Muscle of arm (tissue), 14 donors: ENCODE data around the gene EFHD1. TPM values are rescaled to one million over a fixed set of nuclear protein-coding genes. Genes with fewer than 3 reads are reported as not detected.

Source experiments
- DNase-seq: peaks from one replicate; pipeline ENCODE4 v3.0.0-alpha.2; 2013
- long read RNA-seq, 11 donors: transcript quantifications; one replicate each; lab custom pipeline, GENCODE V29; 2026
- polyA plus RNA-seq, 12 donors: library from polyadenylated mRNA; unstranded; fragments of 120-200 nt; gene quantifications; one replicate each; pipeline ENCODE4 v1.2.1, GENCODE V29; 2013; ENCODE audit not compliant: insufficient read length in 12 of 12

EFHD1 gene, protein sequence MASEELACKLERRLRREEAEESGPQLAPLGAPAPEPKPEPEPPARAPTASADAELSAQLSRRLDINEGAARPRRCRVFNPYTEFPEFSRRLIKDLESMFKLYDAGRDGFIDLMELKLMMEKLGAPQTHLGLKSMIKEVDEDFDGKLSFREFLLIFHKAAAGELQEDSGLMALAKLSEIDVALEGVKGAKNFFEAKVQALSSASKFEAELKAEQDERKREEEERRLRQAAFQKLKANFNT
- polyA plus RNA-seq = 10 to 100 TPM in 11 of 12 donors, not detected in 1; 14.9 to 41.7 (median 29.6) TPM
- long read RNA-seq, donor 1 = 0 reads
- long read RNA-seq, donor 2, transcript EFHD1-201 (4 exons, 2,259 nt) = major isoform, 11 of 11 reads
- long read RNA-seq, donor 2, partial matches to known transcripts = 0 of 11 reads
- long read RNA-seq, donor 2, other reads (novel, unspliced or antisense) = 0 of 11 reads
- long read RNA-seq, donor 3, transcript EFHD1-201 (4 exons, 2,259 nt) = major isoform, 11 of 12 reads
- long read RNA-seq, donor 3, partial matches to known transcripts = 0 of 12 reads
- long read RNA-seq, donor 3, other reads (novel, unspliced or antisense) = 0 of 12 reads
- long read RNA-seq, donor 4, partial matches to known transcripts = 0 of 3 reads
- long read RNA-seq, donor 4, other reads (novel, unspliced or antisense) = 0 of 3 reads
- long read RNA-seq, donor 5, transcript EFHD1-204 (3 exons, 1,538 nt) = minor isoform, 6 of 24 reads
- long read RNA-seq, donor 5, transcript EFHD1-201 (4 exons, 2,259 nt) = major isoform, 12 of 24 reads
- long read RNA-seq, donor 5, partial matches to known transcripts = 6 of 24 reads
- long read RNA-seq, donor 5, other reads (novel, unspliced or antisense) = 0 of 24 reads
- long read RNA-seq, donor 6, transcript EFHD1-201 (4 exons, 2,259 nt) = major isoform, 7 of 7 reads
- long read RNA-seq, donor 6, partial matches to known transcripts = 0 of 7 reads
- long read RNA-seq, donor 6, other reads (novel, unspliced or antisense) = 0 of 7 reads
- long read RNA-seq, donor 7, transcript EFHD1-201 (4 exons, 2,259 nt) = major isoform, 6 of 6 reads
- long read RNA-seq, donor 7, partial matches to known transcripts = 0 of 6 reads
- long read RNA-seq, donor 7, other reads (novel, unspliced or antisense) = 0 of 6 reads
- long read RNA-seq, donor 8, transcript EFHD1-204 (3 exons, 1,538 nt) = minor isoform, 6 of 26 reads
- long read RNA-seq, donor 8, transcript EFHD1-201 (4 exons, 2,259 nt) = major isoform, 20 of 26 reads
- long read RNA-seq, donor 8, partial matches to known transcripts = 0 of 26 reads
- long read RNA-seq, donor 8, other reads (novel, unspliced or antisense) = 0 of 26 reads
- long read RNA-seq, donor 9, transcript EFHD1-201 (4 exons, 2,259 nt) = major isoform, 8 of 8 reads
- long read RNA-seq, donor 9, partial matches to known transcripts = 0 of 8 reads
- long read RNA-seq, donor 9, other reads (novel, unspliced or antisense) = 0 of 8 reads
- long read RNA-seq, donor 10, transcript EFHD1-204 (3 exons, 1,538 nt) = minor isoform, 5 of 17 reads
- long read RNA-seq, donor 10, transcript EFHD1-201 (4 exons, 2,259 nt) = major isoform, 12 of 17 reads
- long read RNA-seq, donor 10, partial matches to known transcripts = 0 of 17 reads
- long read RNA-seq, donor 10, other reads (novel, unspliced or antisense) = 0 of 17 reads
- long read RNA-seq, donor 11, transcript EFHD1-201 (4 exons, 2,259 nt) = major isoform, 14 of 19 reads
- long read RNA-seq, donor 11, transcript EFHD1-204 (3 exons, 1,538 nt) = minor isoform, 5 of 19 reads
- long read RNA-seq, donor 11, partial matches to known transcripts = 0 of 19 reads
- long read RNA-seq, donor 11, other reads (novel, unspliced or antisense) = 0 of 19 reads

DNA sequence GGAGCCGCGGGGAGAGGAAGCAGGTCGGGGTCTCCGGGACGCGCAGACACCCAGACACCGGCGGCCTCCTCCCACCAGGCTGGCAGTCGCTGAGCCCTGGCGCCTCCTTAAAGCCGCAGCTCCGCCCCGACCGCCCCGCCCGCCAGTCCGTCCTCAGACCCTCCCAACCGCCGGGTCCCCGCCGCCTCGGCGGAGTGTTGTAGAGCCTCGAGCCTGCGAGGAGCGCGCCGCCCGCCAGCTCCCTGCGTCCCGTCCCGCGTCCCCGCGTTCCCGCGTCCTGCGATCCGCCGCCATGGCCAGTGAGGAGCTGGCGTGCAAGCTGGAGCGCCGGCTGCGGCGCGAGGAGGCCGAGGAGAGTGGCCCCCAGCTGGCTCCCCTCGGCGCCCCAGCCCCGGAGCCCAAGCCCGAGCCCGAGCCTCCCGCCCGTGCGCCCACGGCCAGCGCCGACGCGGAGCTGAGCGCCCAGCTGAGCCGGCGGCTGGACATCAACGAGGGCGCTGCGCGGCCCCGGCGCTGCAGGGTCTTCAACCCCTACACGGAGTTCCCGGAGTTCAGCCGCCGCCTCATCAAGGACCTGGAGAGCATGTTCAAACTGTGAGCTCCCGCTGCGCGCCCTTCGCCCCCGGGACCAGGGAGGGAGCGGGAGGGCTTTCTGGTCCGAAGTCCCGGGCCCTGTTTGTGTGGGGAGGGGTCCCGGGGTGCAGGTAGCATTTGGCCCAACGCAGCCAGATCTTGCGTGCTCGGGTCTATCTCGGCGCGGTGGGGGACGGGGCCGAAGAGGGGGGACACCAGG, at the start of gene EFHD1:
TSS of gene EFHD1 (plus strand) at position 192 of the 793 bp plus-strand sequence. CDS start at position 293, 101 bp downstream.
- DNase-seq = peak; percentile 81

DNA sequence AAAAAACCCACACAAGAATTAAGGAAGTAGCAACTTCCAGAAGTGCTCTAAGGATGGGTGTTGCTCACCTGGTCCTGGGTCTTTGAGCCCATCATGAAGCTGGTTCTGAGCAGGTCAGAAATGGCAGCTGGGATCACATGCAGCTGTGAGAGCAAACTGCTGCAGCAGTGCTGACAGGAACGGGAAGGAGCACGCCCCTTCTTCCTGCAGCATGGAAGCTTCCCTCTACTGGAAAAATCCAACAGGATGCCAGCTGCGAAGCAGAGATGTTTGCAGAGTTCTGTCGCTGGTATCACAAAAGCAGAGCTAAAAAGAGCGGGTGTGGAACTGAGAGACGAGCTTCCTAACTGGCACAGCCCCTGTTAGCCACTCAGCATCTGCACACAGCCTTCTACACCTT, 49.2 kb upstream of the EFHD1 start:
- no peak for DNase-seq

DNA sequence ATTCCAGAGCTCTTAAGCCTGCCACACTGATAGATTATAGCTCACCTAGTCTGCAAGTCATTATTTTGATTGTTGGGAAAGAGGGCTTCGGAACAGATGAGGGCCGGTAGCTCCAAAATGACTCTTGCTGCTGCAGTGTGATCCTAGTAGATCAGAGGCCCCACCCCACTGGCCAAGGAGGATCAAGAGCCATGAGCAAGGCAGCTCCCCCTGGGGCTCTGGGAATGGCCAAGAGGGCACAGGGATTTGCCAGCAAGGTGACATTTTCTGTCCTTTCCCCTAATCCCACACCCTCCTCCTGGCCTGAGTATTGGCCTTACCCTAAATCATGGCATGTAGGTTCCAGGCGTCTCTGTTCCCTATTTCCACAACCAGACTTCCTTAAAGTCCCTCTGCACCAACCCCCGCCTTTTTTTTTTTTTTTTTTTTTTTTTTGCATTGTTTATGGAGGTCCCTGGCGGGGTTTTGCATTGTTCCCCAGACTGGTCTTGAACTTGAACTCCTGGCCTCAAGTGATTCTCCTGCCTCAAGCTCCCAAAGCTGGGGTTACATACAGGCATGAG, 46.4 kb upstream of the EFHD1 start:
- DNase-seq = no peak

DNA sequence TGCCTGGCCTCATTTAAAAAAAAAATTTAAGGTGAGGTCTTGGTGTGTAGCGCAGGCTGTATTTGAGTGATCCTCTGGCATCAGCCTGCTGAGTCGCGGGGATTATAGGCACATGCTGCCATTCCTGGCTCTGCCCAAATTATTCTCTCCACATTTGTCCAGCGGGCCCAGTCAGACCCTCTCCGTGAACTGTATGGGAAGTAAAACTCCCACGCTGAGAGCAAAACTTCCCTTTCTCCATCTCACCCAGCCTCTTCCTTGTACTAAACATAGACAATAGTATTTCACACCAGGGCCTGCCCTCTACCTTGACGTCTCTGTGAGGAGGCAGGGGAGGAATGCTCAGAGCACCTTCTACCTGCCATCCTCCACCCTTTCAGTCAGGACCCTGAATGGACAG, 45.9 kb upstream of the EFHD1 start:
- no peak for DNase-seq

DNA sequence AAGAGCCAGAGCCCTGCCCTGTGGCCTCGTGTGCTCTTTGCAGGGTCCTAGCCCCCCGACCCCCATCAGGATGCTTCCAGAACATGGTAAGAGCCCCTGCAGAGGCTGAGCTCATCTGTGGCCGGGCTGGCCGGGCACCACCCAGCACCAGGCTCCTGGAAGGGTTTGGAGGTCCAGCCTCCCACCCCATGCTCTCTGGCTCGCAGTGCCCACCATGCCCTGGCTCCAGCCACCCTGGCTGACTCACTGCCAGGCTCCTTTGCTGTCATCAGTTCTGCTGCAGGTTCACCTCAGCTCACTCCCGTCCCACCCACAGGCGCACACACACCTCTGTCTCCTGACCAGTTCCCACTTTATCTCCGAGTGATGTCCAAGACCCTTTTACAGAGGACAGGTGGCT, 45.4 kb upstream of the EFHD1 start:
- DNase-seq = no peak

DNA sequence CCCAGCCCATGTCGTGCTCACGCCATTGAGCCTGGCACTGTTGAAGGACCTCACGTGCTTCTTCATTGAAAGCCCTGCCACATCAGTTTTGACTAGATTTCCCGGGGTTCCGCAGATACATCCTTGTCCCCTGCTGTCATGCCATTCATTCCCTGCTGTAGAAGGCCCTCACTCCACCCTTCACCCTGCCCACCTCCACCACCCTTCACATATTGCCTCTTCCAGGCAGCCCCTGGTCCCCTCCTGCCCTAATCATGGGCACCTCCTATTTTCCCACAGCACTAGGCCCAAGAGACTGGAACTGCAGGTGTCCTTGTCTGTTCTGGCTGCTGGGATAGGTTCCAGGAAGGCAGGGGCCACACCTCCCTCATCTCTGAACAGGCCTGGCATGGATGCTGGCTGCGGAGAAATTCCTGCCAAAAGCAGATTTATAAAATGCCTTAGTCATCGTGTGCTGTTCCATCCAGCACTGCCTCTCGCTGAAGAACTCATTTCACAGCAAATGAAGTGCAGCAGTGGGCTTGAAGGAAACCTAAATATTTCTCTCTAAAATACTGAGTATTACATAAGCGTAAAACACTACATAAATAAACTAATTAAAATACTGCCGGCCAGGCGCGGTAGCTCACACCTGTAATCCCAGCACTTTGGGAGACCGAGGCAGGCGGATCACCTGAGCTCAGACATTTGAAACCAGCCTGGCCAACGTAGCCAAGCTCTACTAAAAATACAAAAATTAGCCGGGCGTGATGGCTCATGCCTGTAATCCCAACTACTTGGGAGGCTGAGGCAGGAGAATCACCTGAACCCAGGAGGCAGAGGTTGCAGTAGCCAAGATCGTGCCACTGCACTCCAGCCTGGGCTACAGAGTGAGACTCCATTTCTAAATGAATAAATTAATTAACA, 44.5 kb upstream of the EFHD1 start:
- peak; percentile 42 for DNase-seq

DNA sequence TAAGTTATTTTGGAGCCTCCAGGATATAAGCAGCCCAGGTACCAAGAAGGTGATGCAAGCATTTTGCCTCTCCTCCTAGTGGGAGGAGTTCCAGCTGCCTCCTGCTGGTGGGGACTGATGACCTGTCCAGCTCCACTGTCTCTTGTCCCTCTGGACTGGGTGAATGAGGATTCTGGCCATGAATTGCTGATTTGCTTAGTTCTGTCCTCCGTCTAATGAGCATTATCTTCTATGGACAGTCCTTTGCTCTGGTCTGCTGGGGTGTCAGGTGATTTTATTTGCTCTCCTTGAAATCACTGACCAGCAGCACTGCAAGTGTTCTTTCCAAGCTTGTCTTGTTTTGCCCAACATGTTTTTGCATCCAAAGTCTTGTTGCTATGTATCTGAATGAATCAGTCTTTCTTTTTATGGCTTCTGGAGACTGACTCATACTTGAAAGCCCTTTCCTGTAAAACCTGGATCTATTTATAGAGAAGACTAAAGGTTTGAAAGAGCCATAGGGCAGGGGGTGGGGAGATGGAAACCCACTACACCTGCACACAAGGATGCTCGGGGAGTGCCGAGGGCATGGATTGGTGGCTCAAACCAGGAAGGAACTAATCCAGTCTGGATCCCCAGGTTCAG, 40.5 kb upstream of the EFHD1 start:
- DNase-seq = no peak

DNA sequence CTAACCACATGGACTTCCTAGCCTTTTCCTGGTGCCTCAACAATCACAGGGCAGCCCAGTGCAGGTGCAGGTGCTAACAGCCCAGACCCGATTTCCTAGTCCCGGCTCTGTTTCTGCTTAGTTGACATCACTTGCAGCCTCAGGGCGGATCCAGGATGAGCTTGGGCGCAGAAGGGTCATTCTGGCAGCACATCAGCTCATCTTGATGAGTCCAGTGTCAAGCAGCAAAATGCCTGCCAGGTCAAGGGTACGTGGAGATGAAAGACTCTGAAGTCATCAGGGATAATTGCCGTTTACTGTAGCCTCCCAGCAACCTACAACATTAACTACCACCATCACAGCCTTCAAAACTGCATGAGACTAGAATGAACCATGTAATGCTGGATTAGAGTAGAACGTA, 39.4 kb upstream of the EFHD1 start:
- DNase-seq = no peak

DNA sequence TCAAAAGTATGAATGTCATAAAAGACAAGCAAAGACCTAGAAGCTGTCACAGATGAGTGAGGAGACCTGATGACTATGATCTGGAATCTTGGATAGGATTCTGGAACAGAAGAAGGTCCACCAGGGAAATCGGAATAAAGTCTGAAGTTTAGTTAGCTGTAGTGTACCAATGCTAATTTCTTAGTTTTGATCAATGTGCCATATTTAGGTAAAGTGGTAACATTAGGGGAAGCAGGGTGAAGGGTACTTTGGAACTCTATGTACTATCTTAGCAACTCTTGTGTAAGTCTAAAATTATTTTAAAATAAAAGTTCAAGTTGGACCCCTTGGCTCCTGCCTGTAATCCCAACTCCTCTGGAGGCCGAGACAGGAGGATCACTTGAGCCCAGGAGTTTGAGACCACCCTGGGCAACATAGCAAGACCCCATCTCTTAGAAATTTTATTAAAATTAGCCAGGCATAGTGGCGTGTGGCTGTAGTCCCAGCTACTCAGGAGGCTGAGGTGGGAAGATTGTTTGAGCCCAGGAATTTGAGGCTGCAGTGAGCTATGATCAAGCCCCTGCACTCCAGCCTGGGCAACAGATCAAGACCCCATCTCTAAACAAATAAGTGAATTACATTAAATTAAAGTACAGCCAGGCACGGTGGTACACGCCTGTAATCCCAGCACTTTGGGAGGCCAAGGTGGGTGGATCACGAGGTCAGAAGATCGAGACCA, 35.9 kb upstream of the EFHD1 start:
- no peak for DNase-seq

DNA sequence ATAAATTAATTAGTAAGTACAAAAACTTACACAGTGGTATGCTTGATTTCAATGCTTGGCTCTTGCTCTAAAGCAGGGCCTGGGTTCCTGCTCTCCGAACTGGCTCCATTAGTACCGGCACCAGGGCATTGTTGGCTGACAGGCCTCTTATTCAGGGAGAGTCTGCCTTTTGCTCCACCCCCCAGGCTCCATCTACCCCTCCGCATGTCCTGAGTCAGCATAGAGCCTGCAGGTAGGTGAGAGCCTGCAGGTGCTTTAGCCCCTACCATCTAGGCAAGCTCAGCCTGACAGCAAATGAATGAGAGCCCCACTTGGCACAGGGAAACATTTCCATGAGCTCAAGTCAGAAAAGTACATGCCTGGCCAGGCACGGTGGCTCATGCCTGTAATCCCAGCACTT, 35.1 kb upstream of the EFHD1 start:
- no peak for DNase-seq

DNA sequence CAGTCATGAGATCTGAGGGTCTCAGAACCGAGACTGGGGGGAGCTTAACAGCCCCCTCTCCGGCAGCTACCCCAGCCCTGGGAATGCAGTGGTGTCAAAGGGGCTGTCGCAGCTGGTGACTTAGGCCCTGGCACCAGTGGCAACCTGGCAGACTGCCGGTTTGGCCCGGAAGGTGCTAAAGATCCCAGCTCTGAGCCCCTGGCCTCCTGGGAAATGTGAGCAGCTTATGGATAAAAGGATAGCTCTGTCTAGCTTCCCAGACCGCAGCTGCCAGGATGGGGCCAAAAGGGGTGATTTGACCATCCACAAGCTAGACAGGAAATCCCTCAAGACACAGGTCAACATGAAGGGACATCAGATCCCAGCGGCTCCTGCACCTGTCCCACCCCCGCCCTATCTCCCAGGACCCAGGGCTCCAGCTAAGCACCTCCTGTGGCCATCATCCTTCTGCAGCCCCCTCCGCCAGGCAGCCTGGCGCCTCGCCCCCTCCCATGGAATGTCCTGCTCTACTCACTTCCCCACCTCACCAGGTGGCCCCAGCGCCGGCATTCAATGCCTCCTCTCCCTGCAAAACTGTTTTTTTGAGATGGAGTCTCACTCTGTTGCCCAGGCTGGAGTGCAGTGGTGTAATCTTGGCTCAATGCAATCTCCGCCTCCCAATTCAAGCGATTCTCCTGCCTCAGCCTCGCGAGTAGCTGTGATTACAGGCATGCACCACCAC, 33.2 kb upstream of the EFHD1 start:
- no peak for DNase-seq

DNA sequence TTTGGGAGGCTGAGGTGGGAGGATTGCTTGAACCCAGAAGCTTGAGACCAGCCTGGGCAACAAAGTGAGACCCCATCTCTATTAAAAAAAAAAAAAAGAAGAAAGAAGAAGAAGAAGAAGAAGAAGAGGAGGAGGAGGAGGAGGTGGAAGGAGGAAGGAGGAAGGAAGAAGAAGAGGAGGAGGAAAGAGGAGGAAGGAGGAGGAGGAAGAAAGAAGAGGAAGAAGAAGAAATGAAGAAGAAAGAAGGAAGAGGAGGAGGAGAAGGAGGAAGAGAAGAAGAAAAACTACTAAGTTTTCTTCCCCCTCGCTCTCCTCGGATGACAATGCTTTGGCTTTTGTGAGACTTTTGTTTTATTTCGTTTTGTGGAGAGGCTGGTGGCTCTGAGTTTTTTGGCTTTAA, 30.1 kb upstream of the EFHD1 start:
- no peak for DNase-seq

DNA sequence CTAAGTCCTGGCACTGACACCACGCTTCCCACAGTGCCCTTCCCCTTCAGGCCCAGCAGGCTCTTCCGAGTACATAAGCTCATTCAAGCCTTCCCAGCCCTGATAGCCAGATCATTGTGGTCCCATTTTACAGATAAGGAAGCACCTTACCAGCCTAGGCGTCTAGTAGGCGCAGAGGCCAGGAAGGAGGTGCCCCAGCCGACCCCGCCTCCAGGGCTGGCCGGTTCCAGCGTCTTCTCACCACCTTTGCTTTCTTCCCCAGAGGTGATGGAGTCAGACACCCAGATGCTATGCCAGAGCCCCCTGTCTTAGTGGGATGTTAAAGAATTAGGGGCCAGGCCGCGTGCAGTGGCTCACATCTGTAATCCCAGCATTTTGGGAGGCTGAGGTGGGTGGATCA, 28.9 kb upstream of the EFHD1 start:
- DNase-seq = no peak

DNA sequence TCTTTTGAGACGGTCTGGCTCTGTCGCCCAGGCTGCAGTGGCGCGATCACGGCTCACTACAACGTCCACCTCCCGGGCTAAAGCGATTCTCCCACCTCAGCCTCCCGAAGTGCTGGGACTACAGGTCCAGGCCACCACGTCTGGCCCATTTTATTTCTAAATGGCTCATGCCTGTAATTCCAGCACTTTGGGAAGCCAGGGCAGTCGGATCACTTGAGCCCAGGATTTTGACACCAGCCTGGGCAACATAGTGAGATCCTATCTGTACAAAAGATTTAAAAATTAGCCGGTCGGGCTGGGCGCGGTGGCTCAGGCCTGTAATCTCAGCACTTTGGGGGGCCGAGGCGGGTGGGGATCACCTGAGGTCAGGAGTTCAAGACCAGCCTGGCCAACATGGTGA, 26.4 kb upstream of the EFHD1 start:
- DNase-seq = no peak

DNA sequence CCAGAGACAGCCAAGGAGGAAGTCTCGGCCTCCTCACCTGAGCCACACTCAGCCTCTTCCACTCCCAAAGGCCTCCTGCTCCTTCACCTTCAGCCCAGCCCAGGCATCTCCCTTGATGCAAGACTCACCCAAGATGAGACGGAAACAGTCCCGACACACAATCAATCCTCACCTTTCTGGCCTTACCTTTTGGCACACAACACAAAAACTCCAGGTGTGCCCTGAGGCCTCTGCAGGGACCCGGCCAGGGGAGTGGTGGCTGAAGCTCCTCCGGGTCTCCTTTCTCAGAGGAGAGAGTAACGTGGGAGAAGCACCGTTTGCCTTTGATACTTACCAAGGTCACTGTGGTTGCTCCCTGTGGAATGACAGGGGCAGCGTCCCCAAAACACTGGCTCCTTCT, 23.8 kb upstream of the EFHD1 start:
- DNase-seq = no peak

DNA sequence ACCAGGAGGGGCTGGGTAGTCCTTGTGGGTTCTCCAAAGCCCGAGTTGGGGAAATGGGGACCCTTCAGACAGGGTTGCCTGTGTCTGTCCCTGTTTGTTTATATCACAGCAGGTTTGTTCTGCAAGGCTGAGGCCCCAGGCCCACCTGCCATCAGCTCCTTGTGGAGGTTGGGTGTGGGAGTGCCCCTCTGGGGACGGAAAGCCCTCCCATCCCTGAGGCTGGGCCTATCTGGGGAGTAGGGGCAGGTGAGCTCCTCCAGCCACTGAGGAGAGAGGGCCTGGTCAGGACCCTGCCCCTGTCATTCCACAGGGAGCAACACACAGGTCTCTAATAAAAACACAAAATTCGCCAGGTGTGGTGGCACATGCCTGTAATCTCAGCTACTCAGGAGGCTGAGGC, 23.3 kb upstream of the EFHD1 start:
- DNase-seq = no peak

DNA sequence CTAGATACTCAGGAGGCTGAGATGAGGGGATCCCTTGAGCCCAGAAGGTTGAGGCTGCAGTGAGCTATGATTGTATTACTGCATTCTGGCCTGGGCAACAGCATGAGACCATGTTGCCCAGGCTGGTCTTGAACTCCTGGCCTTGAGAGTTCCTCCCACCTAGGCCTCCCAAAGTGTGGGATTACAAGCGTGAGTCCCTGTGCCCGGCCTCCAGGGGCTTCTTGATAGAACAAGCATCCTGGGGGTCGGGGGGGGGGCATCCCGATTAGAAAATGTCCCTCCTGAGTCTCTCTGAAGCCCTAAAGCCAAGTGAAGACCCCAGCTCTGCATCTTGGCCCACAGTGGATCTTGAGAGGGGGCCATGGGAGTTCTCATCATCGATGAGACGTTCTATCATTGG, 22.3 kb upstream of the EFHD1 start:
- DNase-seq = no peak
